Stimulated activated CD8-positive, alpha-beta memory T cell treated with anti-CD3 and anti-CD28 coated beads, Interleukin-2, amount 100 ng/mL, for 1 hour (primary cell): ENCODE results near the gene RYK.
"Not testable (repeated sequence)": the region's sequence is repeated elsewhere in the genome, so short reads cannot be mapped to it uniquely, and the experiment has no call there.

Experiments used
- DNase-seq, 2 donors: peaks; one replicate each; pipeline ENCODE4 v3.0.0-alpha.2; 2020; ENCODE audit warnings: low read depth in 2 of 2

The RYK gene

DNA sequence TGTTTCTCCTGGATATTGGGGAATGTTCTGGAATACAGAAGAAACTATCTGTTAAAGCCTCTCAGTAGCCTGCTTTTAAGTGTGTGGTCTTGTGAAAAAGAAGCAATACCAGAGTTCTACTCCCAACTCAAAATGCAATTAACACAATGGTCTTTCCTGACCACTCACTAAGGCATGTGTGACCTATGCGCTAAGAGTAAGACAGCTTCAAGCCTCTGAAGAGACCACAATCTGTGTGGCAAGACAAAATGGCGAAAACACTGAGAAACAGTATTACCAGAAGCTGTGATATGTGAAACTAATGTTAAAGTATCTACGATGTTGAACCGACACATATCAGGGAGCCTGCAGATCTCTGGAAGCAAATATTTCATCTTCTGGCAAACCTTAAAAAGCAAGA lies 33.8 kb downstream of the RYK start:
- DNase-seq: no peak

DNA sequence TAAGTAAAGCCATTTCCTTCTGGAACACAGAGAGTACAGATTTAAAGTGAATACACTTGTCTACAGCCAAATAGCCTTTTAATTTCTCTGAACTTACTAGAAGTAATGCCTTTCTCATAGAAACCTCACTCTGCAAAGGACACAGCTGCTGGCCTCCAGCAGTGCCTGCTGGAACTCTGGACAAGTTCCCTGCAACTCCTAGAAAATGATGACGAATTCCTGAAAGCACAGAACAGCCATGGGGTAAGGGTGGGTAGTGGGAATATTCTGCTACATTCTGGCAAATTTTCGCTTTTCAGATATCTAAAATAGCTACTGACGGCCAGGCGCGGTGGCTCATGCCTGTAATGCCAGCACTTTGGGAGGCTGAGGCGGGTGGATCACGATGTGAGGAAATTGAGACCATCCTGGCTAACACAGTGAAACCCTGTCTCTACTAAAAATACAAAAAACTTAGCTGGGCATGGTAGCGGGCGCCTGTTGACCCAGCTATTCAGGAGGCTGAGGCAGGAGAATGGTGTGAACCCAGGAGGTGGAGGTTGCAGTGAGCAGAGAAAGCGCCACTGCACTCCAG lies 34.4 kb downstream of the RYK start:
- no peak for DNase-seq

DNA sequence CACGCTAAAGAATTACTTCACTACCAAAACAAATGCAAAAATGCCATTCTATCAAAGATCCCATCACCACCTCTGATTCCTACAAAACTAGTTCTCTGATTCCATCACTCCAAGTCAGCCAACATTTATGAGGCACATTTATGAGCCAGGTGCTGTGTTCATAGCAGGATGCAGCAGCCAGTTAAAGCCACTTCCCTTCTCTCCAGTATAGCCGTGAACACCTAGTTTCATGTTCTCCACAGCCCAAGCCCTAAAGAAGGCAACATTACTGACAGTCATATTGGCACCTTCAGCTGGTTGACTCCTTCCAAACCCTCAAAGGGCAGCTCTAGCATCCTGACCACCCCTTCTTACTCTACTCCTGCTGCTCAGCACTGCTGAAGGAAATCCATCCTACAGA lies 36.4 kb downstream of the RYK start:
- no peak for DNase-seq

DNA sequence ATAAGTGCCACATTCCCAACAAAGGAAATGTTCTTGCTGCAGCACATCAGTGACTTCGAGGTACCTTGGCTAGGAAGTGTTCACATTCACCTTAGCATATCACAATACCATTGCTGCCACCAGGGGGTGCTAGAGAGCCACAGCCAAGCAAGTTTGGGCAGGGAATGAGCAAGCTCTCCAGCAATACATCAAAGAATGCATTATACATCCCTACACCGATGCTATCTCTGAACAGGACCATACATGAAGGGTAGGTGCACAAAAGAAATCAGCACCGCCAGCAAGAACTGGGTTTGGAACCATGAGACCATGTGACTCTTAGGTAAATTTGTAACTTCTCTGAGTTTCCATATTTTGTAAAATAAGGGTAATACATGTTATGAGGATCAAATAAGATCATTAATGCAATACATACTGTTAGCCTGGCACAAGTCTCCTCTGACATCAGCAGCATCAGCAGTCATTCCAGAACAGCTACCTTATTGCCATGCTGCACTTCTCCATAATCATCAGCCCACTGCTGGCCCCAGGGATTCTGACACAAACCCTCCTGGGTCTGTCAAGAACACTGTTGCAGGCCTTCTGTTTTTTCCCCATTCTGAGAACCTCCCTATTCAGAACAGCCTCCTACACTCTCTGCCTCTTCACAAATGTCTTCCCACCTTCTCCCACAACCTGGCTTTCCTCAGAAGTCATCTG lies 37.5 kb downstream of the RYK start:
- peak; percentile 74 to 78 for DNase-seq

DNA sequence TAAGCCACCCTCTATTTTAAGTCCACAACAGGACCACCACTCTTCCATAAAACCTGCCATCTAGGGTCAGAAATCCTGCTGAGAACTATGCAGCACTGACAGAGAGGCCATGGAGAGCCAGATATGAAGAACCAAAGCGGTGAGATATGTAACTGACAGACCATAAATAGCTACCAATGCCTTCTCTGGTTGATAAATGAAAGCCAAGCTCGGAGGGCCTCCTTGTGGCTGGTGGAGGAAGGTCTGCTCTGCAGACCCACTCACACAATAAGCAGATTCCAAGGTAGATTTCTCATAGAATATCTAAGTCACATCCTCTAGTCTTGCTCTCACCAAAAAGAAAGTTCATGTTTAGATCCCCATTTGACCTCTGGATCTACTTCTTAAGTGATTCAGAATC lies 38.9 kb downstream of the RYK start:
- DNase-seq: no peak

DNA sequence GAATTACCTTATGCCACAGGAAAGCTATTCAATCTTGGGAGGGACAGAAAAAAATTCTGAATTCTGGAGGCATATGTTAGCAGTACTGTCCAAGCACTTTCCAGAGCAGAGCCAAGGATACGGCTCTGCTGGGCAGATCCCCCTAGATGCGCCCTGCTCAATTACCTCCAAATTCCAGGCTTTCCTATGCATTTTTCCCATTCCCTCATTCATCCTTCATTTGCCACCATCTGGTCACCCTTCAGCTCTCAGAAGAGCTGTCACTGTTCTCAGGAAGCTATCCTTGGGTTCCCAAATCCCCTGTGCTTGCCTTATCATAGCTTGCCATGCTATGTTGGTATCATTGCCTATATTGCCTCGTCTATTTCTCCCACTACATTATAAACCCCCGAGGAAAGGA lies 45.2 kb downstream of the RYK start:
- DNase-seq: no peak

DNA sequence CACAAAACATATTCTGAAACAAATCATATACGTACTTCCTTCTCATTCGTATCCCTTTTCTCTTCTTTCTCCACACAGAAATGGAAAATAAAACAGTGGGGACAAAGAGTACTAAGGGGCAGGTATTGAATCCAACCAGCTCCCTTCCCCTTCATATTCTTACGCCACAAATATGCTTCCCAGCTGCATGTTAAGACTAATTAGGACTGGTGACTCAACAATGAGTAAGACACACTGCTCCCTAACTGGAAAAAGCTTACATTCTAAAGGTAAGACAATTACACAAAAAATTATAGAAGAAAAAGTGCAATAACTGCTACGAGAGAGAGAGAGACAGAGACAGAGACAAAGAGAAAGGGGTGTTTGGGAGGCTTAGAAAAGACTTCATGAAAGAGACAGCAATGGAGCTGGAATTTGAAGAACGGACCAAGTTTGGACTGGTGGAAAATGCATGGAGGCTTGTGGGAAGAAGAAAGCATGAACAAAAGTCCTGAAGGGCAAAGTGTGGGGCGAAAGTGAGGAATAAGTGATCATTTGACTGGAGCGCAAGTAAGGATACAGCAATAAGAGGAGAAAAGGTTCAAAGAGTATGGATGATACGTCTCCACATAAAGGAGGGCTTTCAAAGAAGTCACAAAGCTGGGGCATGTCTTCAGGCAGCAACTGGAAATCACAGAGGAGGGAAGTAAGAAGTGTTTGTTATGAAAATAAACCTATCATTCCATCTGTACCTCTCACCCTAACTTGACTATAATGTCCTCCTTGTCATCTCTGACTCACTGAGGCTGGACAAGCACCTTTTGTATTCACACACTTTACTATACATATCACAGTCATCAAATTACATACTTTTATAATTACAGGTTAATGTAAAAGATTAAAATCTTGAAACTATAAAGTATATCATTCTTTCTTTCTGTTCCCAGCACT lies 49.2 kb downstream of the RYK start:
- DNase-seq: no peak

DNA sequence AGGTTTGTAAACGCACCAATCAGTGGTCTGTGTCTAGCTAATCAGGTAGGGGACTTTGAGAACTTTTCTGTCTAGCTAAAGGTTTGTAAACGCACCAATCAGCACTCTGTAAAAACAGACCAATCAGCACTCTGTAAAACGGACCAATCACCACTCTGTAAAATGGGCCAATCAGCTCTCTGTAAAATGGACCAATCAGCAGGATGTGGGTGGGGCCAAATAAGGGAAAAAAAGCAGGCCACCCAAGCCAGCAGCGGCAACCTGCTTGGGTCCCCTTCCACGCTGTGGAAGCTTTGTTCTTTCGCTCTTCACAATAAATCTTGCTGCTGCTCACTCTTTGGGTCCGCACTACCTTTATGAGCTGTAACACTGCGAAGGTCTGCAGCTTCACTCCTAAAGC lies 50.8 kb downstream of the RYK start:
- DNase-seq: not testable (repeated sequence)

DNA sequence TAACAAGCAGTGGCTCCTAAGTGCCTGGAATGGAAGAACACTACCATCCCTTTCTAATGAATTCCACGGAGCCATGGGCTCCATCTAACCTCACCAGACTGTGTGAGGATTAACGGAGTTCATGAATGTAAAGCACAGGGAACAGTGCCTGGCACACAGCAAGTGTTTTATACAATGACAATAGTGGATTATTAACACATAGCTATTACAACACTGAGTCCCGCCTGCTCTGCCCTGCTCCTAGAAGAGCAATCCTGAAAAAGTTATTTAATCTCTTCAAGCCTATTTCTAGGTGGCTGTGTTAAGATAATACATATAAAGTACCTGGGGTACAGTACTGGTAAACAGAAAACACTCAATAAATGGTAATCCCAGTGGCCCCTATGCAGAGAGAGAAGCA lies 51.4 kb downstream of the RYK start:
- DNase-seq: no peak

DNA sequence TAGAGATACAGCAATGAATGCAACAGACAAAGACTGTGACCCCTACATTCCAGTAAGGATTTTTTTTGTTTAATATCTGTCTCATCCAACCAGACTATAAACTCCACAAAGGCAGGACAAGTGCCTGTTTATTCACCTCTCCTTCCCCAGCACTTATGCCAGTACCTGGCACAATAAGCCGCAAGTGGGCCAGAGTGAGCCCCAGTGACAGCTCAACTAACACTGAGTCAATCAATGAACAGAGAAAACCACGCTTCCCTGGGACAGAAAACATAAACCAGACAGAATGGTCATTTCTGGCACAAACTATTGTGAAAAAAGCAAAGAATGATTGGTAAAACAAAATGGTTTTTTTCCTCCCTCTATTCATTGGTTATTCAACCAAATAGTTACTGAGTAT lies 52.2 kb downstream of the RYK start:
- DNase-seq: no peak

DNA sequence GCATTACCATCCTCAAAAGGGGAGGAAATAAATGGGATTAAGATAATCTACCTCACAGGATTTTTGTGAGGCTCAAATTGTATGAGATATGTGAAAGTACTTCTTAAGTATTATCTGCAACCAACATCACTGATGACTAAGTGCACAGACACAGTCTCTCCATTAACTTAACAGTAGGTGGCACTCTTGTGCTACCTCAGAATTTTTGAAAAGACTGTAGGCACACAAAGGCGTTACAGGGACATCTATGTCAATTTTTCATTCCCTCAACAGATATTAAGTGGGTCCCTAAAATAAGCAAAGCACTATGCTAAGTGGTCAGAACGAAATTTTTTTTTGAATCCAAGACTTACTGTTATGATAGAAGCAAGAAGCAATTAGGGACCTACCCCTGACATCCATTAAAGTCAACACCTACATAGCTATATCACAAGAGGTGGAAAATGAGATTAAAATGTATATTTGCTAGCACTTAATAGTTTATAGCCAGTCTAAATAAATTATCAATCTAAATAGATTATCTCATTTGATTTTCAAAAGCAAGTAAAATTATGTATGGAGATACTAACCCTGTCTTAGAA lies 52.9 kb downstream of the RYK start:
- DNase-seq: no peak

DNA sequence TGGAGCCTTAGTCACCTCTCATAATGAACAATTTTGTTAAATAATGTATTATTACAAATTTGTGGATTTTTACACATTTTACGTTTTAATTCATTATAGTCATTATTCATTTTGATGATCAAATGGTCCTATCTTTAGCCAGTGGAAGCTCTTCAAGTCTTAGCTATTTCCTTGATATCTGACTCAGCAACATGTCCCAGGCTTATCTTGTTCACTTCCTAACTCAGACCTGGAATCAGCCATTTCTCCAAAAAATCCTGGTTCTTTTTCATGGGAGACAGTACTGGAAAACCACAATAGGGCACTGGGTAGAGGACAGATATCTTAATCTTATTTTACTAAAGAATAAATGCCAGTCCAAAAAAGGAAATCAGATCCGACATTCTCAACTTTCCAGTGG lies 56.4 kb downstream of the RYK start:
- no peak for DNase-seq

DNA sequence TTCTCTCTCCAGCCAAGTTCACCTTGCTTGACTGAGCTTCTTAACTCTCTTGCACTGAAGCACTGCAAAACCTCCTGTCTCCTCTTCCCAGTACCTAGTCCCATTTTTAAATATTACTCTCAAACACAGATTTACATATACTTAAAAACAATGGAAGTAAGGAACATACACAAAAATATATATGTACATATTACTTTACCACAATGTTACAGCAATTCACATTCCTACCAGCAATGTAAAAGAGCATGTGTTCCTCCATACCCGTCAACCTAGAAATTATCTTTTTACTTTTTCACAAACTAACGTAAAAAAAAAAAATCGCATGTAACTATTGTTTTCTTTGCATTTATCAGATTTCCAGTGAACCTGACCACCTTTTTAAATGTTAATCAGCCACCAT lies 60.4 kb downstream of the RYK start:
- DNase-seq: no peak

DNA sequence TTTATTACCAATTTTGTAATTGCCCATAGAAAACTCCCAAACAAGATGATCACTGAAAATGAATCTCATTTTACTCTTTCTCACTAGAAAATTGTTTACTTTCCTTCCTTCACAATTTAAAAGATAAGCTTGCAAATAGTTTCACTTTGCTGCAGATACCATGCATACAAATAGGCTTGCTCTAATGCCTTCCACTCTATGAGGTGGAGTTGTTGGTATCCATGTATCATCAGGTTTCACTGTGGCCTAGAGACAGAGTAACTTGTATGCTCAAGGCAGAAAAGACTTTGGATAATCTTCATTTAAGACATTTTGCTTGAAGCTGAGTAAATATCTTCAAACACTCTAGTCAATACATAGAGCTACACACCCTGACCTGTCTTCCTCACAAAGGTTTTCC lies 60.8 kb downstream of the RYK start:
- no peak for DNase-seq

DNA sequence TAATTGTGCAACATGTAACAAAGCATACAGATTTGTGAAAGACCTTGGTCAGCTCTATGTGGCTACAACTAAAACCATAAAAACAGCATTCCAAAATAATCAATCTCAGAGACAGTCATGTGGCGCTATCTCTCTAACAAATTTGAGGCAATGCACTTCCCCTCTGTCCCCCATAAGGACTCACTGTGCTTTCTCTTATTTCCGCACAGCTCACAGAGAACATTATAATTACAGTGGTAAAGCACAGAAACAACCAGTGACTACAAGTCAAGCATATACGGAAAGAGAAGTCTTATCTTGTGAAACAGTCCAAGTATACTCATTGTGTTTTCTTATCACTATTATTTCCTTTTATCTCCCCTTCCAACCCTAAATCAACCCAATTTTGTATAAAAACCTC lies 64.3 kb downstream of the RYK start:
- no peak for DNase-seq

DNA sequence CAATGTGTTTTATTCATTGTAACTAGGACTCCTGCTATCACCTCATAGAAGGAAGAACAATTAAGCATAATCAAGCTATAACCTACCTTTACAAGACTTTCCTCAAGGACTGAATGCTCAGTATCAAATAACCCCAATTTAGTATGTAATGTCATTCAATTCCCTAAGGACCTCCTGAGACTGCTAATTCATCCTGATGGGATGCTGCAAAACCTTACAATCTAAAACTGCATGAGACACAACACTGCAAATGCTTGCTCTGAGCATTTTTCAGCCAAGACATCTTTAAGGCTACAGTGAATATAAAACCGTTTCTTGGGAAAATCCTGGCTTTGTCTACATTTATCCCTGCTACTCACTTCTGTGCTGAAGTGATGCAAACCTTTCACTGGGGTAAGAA lies 69.9 kb downstream of the RYK start:
- no peak for DNase-seq

DNA sequence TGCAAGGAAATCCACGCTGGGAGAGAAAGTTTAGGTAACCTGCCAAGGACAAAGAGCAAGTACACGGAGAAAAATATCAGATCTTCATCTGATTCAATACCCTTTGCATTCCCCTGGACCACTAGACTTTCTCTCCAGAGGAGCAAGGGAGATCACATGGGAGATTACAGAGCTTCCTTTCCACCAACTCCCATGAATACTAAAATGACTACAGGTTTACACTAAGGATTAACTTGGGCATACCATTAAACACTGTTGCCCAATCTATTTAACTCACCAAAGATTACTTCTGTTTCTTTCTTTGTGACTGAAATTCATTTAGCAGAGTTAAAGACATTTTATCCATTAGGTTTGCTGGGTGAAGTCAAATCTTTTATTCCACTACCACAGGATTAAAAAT lies 71.2 kb downstream of the RYK start:
- no peak for DNase-seq

DNA sequence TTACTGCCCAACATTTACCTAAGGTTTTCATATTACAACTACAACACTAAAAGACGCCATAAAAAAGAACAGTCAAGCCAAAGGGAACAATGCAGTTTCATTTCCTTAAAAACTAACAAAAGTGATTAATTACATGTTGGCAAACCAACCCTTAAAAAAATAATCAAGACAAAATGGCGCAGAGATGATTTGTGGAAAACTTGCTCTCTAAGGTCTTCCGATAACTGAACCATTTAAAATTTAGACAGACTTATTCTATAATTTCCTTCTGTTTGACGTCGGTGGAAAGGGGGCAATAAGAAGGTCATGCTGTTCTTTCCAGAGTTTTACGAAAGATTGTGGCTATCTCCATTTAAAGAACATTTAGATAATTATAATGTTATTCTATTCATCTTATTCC lies 87.6 kb downstream of the RYK start:
- no peak for DNase-seq

DNA sequence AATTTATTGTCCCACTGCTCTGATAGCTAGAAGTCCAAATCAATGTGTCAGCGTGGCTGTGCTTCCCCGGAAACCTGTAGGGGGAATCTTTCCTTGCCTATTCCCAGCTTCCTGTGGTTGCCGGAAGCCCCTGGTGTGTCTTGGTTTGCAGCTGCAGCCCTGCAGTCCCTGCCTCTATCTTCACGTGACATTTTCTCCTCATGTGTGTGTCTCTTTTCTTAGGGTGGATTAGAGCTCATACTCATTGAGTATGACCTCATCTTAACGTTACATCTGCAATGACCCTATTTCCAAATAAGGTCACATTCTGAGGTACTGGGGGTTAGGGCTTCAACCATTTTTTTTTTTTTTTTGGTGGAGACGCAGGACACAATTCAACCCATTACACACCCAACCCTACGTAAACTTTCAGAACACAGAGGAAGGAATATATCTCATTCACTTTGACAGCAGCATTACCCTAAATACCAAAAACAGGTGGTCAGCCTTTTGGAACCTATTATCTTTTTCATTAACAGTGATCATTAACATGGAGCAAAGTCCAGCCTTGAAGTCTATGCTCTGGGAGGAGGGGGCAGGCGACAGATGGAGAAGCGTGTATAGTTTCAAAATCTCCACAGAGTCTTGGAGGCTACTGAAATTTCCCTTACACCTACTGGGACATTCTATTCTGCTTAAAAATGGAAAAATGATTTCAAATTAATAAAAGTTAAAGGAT lies 88.6 kb downstream of the RYK start:
- DNase-seq: no peak

DNA sequence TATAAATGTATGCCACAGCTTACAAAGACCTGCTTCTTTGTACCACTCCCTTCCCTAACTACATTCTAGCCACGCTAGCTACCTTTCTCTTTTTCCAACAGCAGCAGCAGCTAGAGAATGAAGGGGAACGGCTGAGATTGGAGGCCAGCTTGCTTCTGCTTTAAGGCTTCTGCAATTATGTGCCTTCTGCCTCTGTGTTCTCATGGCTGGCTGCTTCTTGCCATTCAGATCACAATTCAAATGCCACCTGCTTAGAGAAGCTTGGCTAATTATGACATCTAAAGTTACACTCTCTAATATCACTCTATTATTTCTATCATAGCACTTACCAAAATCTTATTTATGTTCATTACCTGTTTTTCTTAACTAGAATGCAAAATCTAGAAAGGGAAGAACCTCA lies 95.2 kb downstream of the RYK start:
- DNase-seq: no peak

DNA sequence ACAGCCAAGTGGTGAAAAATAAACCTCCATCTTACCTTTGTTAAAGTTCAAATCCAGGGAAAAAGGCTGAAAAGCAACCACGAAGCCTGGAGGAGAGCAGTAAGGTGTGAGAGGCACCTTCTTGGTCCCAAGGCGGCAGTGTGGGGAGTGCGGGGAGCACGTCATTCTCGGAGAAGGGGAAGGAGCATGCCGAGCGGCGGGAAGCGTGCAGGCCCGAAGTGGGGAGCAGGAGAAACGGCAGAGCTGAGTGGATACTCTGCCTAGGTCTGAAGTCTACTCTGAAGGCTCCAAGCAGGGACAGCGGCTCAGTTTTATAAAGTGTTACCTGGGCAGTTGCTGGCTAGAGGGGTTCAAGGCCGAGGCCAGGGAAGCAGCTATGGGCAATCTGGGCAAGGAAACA lies 96.9 kb downstream of the RYK start:
- DNase-seq: no peak

DNA sequence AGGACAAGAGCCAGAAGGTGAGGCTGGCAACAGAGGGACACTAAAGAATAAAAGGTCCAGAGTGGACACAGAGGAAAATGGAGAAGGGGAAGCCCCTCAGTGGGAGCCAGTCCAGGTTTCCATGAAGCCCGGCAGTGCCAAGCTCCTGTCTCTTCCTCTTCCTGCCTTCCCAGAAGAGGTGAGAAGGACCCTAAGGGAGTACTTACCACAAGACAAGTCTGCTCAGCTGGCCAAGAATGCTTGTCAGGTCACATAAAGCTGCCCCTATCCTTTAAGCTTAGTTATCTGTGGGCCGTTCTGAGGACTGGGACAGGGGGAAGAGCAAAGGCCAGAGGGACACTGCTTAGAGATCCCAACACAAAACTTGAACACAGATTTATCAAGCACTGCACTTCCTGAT lies 100.2 kb downstream of the RYK start:
- no peak for DNase-seq
